Fibroblast of the conjunctiva (primary cell): Measurements from ENCODE around the gene ATXN1L.
A peak's percentile ranks its signal among the peaks of the same experiment; 100 is the strongest.
"Not testable (repeated sequence)": the region's sequence is repeated elsewhere in the genome, so short reads cannot be mapped to it uniquely, and the experiment has no call there.

Experiments used
- DNase-seq: peaks from one replicate; pipeline ENCODE4 v3.0.0-alpha.2; 2010; ENCODE audit warnings: low read depth

Gene ATXN1L

DNA sequence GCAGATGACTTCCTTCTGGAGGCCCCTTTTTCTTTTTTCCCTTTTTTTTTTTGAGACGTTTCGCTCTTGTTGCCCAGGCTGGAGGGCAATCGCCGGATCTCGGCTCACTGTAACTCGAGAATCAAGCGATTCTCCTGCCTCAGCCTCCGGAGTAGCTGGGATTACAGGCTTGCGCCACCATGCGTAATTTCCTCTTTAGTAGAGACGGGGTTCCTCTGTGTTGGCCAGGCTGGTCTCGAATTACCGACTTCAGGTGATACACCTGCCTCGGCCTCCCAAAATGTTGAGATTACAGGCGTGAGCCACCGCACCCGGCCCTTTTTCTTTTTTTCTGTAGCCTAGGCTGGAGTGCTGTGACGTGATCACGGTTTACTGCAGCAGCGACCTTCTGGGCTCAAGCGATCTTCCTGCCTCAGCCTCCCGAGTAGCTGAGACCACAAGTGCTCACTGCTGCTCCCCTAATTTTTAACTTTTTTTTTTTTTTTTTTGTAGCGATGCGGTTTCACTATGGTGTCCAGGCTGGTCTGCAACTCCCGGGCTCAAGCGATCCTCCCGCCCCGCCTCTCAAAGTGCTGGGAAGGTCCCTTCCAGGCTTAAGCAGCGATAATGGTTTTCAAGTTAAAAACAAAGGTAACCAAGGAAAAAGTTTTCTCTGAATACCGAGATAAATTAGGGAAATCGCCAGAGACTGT, 48.6 kb downstream of the ATXN1L start:
- DNase-seq = no peak

DNA sequence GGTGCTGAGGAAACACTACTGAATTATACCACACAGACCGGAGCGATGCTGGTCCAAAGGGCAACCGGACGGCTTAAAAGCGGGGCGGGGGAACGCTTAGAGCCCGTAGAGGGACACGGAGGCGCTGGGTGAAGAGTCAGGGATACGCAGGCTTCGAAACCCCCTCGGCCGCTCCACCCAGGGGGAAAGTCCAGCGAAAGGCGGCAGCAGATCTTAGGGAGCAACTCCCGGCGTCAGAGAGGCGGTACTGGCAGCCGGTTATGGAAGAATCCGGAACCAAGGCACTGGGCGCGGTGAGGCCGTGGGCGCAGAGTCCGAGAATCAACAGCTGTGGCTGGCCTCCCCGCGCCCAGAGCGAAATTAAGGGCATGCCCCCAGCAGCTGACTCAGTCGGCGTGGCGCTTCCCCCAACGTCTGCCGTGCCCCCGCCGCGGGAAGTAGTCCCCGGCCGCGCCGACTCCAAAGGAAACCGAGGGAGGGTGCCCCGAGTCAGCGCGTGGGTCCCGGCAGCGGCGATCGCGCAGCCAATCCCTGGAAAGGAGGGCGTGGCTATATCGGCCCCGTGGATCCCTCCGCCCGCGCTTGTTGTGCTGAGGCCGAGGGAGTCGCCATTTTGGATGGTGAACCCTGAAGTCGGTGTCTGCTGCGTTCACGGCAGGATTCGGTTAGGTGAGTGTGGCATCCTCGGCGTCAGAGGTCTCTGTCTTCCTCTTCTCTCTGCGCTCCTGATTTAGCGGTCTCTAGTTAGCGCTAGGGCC, 49.3 kb downstream of the ATXN1L start, which contains the start of gene IST1:
Gene IST1, plus strand, starts transcription at position 611 of the 758 bp plus-strand sequence. CDS start 20,110 bp downstream, outside the sequence.
- peak; percentile 96 for DNase-seq

DNA sequence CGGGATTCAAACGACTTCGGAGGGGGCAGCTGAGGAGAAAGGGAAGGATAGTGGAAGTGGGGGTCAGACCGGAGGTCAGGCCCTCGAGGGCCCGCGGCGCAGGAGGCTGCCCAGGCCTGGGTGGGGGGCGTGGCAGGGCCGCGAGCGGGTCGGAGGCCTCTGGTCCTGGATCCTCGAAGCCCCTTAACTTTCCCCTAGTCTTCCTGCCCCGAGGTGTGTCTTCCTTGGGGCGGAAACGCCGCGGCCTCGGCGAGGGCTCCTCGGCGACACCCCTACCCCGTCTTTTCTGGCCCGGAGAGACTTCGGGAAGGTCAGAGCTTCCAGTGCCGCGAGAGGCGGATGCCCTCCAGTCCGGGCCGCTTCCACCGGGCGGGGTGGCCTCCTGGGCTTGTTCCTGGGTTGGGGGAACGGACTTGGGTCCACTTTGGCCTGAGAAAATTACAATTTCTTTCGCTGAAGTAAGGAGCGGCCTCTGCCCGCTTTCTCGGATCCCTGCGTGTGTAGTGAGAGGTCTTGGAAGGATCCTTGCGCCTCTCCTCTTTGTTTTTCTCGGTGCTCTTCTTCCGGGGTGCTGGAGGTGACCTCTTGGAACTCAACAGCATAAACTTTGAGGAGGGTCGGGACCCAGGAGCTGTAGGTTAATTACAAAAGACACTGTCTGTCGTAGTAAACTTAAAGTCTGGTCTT, 50.0 kb downstream of the ATXN1L start:
- DNase-seq = no peak

DNA sequence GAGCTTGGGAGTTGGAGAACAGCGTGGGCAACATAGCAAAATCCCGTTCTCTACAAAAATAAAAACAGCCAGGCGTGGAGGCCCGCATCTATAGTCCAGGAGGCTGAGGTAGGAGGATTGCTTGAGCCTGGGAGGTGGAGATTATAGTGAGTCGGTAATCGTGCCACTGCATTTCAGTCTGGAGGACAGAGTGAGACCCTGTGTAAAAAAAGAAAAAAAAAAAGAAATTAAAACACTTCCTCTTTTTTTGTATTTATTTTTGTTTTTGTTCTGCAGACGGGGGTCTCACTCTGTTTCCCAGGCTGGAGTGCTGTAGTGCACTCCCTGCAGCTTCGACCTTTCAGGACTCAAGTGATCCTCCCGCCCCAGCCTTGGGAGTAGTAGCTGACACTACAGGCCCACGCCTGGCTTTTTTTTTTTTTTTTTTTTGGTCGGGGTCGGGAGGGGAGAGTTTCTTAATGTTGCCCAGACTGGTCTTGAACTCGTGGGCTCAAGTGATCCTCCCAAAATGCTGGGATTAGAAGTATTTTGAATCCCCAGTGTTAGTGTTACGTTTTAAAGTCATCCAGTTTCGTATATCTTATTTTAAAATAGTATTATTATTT, 51.1 kb downstream of the ATXN1L start:
- no peak for DNase-seq

DNA sequence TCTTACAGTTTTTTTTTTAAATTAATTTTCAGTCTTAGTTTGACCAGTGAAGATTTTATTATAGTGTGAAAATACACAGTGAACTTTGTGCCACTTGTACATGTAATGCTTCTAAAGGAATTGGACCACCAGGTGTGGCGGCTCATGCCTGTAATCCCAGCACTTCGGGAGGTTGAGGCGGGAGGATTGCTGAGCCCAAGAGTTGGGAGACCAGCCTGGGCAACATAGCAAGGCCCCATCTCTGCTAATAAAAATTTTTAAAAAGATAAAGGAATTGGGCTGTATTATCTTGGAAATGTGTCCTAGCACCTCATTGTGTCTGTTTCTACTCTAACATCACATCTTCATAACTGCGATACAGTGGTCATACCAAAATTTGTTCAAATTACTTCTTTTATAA, 53.4 kb downstream of the ATXN1L start:
- no peak for DNase-seq

DNA sequence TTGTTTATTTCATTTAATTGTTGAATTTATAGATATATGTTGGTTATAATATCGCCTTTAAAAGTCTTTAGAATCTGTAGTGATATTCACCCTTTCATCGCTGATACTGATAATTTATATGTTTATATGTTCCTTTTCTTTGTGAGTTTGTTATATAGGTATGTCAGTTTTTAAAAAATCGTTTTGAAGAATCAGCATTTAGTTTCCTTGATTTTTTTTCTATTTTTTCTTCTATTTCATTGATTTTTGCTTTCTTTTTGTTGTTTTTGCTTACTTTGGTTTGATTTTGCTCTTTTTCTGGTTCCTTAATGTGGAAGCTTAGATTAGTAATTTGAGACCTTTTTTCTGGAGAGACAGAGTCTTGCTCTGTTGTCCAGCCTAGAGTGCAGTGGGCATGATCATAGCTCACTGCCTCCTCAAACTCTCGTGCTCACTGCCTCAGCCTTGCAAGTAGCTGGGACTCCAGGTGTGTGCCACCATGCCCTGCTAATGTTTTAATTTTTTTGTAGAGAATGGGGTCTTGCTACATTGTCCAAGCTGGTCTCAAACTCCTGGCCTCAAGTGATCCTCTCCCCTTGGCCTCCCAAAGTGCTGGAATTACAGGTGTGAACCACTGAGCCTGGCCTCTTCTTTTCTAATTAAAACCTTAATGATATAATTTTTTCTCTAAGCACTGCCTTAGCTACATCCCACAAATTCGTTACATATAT, 57.0 kb downstream of the ATXN1L start:
- no peak for DNase-seq

DNA sequence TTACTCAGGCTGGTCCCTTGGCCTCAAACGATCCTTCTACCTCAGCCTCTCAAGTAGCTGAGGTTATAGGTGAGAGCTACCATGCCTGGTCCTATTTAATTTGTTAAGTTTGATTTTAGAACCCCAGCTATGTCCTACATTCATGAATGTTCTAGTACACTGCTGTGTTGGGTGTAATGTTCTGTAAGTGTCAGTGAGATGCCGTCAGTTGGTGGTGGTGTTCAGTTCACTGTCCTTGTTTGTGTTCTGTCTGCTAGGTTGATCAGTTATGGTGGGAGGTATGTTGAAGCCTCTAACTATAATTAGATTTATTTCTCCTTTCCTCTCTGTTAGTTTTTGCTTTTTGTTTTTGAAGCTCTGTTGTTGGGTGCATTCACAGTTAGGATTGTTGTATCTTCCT, 57.8 kb downstream of the ATXN1L start:
- DNase-seq = no peak

DNA sequence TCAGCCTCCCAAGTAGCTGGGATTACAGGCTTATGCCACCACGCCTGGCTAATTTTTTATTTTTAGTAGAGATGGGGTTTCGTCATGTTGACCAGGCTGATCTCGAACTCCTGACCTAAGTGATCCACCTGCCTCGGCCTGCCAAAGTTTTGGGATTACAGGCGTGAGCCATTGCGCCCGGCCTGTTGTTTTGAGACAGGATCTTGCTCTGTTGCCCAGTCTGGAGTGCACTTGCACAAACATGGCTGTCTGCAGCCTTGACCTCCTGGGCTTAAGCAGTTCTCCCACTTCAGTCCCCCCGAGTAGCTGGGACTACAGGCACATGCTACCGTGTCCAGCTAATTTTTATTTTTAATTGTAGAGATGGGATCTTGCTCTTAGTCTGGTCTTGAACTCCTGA, 58.5 kb downstream of the ATXN1L start:
- DNase-seq = no peak

DNA sequence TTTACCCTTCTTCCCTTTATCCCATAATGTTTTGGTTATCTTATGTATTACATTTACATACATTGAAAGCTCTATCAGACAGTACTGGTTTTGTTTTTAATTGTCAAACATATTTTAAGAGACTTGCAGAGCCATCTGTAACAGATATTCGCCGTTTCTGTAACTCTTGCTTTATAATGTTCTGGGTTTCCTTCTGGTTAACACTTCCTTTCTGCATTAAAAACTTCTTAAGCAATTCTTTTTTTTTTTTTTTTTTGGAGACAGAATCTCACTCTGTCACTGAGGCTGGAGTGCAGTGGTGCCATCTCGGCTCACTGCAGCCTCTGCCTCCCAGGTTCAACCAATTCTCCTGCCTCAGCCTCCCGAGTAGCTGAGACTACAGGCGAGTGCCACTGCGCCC, 60.0 kb downstream of the ATXN1L start:
- DNase-seq = not testable (repeated sequence)
